ENCODE data around the gene CNTN1.

CNTN1 gene

DNA sequence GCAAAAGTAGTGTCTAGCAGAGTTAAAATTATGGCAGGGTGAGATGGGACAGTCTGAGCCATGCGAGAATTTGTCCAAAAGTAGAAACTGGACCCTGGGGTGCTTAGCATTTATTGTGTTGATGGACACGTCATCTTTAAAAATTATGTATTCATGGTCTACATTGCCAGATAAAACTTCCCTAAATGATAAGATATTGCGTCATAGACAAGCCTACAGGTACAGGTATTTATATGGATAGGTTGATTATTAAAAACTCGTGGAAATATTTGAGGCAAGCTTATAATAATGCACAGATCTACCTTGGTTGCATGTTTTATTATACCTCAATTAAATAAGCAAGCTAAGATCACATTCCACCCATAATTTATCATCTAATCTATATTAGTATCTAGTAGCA lies 299.9 kb downstream of the CNTN1 start:
- no peak for DNase-seq (ENCODE audit: low spot score)
- in situ Hi-C loops (cut with MboI; ENCODE audit: low sequenced_read_pairs, unreplicated experiment), result no loop called here
- no peak for TF ChIP-seq CTCF (IDR thresholded peaks at IDR 0.05; ENCODE audit: borderline replicate concordance, control extremely low read depth, extremely low read depth, insufficient read depth, missing control alignments)

- in situ Hi-C loops (cut with MboI; ENCODE audit: low sequenced_read_pairs, unreplicated experiment), result no loop called here
- no peak for DNase-seq (ENCODE audit: low spot score)
- no peak for TF ChIP-seq CTCF (IDR thresholded peaks at IDR 0.05; ENCODE audit: borderline replicate concordance, control extremely low read depth, extremely low read depth, insufficient read depth, missing control alignments)
Measured at GRCh38 chr12:40992674-40993073, 300.4 kb downstream of the CNTN1 start.

DNA sequence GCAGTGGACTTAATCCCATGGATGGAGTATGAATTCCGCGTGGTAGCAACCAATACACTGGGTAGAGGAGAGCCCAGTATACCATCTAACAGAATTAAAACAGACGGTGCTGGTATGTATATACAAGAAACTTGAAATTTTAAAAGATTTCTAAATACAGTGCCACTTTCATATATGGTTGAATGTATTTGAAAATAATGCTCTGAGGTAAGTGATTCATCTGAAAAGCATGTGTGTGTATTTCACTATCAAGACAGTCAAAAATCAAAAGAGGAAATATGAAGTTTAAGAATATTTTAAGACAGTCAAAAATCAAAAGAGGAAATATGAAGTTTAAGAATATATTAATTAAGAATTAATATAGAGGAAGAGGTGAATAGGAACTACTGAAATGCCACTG lies 300.9 kb downstream of the CNTN1 start:
- no peak for TF ChIP-seq CTCF (IDR thresholded peaks at IDR 0.05; ENCODE audit: borderline replicate concordance, control extremely low read depth, extremely low read depth, insufficient read depth, missing control alignments)
- in situ Hi-C loops (cut with MboI; ENCODE audit: low sequenced_read_pairs, unreplicated experiment), result no loop called here
- DNase-seq (ENCODE audit: low spot score), result no peak

GRCh38 chr12:40996091-40996490 lies 303.9 kb downstream of the CNTN1 start:
- no peak for DNase-seq (ENCODE audit: low spot score)
- TF ChIP-seq CTCF (IDR thresholded peaks at IDR 0.05; ENCODE audit: borderline replicate concordance, control extremely low read depth, extremely low read depth, insufficient read depth, missing control alignments), result no peak
- in situ Hi-C loops (cut with MboI; ENCODE audit: low sequenced_read_pairs, unreplicated experiment), result no loop called here

DNA sequence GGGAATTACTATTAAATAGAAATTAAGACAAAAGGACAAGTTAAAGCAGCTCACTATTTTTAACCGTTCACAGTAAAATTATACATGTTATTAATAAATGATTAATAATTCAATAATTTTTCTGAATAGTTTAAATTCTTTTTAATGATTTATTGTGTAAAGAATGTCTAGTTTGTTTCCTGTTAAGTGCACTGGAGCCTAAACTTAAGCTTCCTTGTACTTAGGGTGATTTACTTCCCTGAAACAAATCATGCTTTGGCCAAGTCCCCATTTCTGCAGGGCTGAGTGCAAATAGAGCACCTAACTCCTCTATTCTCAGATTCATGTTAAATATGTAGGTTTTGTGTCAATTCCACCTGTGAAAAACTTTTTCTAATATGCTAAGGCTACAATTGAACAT lies 307.0 kb downstream of the CNTN1 start:
- in situ Hi-C loops (cut with MboI; ENCODE audit: low sequenced_read_pairs, unreplicated experiment), result no loop called here
- TF ChIP-seq CTCF (IDR thresholded peaks at IDR 0.05; ENCODE audit: borderline replicate concordance, control extremely low read depth, extremely low read depth, insufficient read depth, missing control alignments), result no peak
- DNase-seq (ENCODE audit: low spot score), result no peak

- no peak for TF ChIP-seq CTCF (IDR thresholded peaks at IDR 0.05; ENCODE audit: borderline replicate concordance, control extremely low read depth, extremely low read depth, insufficient read depth, missing control alignments)
- DNase-seq (ENCODE audit: low spot score), result no peak
- in situ Hi-C loops (cut with MboI; ENCODE audit: low sequenced_read_pairs, unreplicated experiment), result no loop called here
Measured at GRCh38 chr12:41008472-41008871, 316.2 kb downstream of the CNTN1 start.

DNA sequence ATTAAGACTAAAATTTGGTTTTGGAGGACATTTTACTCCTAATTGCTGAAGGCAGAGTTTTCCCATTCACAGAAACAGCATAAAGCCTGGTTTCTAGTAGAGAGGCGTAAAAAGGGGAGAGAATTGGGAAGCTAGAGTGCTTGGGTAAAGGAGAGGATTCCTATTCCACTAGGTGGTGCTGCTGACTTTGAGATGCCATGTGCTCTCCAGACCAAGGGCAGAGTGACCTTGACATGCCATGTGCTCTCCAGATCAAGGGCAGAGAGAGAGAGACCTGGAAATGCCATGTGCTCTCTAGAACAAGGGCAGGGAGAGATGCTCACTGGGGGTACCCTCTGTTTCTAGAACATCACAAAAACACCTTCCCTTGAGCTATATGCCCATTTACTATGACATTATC lies 319.7 kb downstream of the CNTN1 start:
- DNase-seq (ENCODE audit: low spot score), result no peak
- no peak for TF ChIP-seq CTCF (IDR thresholded peaks at IDR 0.05; ENCODE audit: borderline replicate concordance, control extremely low read depth, extremely low read depth, insufficient read depth, missing control alignments)
- in situ Hi-C loops (cut with MboI; ENCODE audit: low sequenced_read_pairs, unreplicated experiment), result no loop called here

Data from GM13976 (cell line).